ENCODE measurements around the gene FYB1. TPM values are rescaled to one million over a fixed set of nuclear protein-coding genes. Genes with fewer than 3 reads are reported as not detected.

FYB1 gene
- total RNA-seq, 1 experiment from 2014 or later: not detected

DNA sequence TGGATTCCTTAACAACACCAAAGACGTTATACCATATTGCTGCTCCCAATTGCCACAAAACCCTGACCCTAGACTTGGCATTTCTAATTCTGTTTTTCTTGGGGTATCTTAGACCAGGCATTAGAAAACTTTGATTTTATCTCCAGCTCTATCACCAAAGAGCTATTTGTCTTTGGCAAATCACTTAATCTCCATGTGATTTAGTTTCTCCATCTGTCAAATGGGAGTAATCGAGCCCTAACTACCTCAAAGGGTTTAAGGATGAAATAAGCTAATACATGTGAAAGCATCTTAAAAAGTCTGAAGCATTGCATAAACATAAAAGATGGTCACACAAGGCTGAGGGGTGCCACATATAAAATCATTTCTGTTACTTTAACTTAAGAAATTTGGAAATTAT, 60.6 kb downstream of the FYB1 start:
- no peak for DNase-seq (ENCODE audit: low read depth)

GRCh38 chr5:39158127-39158593, 61.2 kb downstream of the FYB1 start:
- DNase-seq (ENCODE audit: low read depth): peak; percentile 39

DNA sequence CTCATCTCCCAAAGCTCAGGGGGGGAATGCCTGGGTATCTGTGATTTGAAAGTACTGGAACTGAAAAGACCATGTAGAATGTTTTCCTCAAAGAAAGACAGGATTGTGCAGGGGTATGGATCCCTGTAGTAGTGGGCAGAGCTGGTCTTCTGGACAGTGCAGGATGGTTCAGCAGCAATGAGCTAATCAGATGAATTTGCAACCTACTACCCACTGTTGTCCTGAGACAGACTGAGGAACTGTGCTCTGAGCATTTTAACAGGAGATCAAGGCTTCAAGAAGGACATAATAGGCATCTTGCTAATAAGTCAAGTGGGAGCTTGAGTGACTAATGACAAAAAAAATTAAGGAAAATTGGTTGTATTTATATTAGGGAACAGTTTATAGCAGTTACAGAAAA, 61.7 kb downstream of the FYB1 start:
- no peak for DNase-seq (ENCODE audit: low read depth)

- DNase-seq (ENCODE audit: low read depth): no peak
Observed at GRCh38 chr5:39156082-39156481, 63.3 kb downstream of the FYB1 start.

- no peak for DNase-seq (ENCODE audit: low read depth)
Observed at GRCh38 chr5:39151745-39152144, 67.6 kb downstream of the FYB1 start.

DNA sequence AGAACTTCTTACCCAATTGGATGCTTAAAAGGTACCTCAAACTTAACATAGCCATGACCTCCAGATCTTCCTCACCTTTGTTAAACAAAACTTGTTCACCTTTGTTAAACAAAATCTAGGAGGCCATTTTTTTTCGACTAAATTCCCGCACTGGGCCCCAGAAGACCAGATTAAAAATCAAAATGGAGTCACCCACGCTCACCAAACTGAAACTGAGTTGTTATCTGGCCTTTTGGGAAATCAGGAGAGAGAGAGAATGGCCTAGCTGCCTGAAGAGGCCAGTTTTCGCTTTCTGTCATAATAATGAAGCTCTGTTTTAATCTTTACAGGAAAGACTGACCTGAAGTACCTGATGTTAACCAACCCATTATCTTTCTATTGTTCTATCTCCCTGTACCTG, 69.4 kb downstream of the FYB1 start:
- no peak for DNase-seq (ENCODE audit: low read depth)

- DNase-seq (ENCODE audit: low read depth): no peak
Observed at GRCh38 chr5:39148983-39149534, 70.3 kb downstream of the FYB1 start.

GRCh38 chr5:39146831-39147540, 72.4 kb downstream of the FYB1 start:
- DNase-seq (ENCODE audit: low read depth): no peak

DNA sequence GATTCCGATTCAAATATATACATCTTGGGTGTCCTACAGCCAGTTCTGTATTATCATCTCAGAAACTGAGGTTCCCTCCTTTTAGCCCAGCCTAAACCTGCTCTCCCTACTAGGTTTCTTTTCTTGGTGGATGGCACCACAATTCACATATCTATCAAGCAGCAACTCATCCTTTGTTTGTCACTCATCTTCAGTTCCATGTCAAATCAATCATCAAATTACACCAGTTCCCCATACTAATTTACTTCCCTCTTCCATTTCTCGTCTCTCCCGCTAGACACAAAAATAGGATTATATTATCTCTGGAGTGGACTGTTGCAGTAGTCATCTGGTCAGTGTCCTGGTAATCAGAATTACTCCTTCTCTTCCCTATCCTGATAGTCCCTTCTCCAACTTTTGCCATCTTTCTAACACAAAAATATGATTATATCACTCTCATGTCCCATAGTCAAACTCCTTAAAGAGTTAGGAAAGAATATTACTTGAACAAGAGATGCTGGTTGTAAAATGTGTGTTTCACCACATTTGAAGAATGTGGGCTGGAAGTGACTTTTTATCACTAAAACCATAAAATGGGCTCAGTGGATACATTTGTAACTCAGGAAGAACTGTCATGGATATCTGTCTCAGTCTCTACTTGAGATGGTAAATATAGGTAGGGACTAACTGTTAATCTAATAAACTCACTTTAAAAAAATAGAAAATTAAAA, 76.1 kb downstream of the FYB1 start:
- no peak for DNase-seq (ENCODE audit: low read depth)

DNA sequence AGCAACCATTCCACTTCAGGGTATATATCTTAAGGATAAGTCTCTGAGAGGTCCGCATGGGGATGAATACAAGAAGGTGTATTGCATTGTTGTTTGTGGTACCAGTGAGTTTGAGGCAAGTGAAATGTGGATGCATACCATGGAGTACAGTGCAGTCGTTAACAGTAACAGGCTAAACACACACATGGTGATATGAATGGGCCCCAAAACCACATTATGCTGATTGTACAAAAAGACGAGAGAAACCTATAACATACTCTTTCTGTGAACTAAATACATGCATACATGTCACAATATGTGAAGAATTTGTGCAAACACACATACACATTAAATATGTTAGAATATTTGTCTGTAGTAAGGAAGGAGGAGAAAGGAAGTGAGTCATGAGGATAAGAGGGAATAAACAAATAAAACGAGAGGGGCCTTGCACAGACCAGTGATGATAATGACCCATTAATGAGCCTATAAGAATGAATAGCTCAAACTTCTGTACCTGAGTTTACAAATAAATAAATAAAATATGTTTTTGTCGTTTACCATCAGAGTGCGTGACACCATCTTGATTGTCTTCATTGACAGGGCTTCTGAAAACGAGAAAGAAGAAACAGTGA, 78.7 kb downstream of the FYB1 start:
- DNase-seq (ENCODE audit: low read depth): peak; percentile 4

GRCh38 chr5:39138892-39139291, 80.5 kb downstream of the FYB1 start:
- DNase-seq (ENCODE audit: low read depth): peak; percentile 13

DNA sequence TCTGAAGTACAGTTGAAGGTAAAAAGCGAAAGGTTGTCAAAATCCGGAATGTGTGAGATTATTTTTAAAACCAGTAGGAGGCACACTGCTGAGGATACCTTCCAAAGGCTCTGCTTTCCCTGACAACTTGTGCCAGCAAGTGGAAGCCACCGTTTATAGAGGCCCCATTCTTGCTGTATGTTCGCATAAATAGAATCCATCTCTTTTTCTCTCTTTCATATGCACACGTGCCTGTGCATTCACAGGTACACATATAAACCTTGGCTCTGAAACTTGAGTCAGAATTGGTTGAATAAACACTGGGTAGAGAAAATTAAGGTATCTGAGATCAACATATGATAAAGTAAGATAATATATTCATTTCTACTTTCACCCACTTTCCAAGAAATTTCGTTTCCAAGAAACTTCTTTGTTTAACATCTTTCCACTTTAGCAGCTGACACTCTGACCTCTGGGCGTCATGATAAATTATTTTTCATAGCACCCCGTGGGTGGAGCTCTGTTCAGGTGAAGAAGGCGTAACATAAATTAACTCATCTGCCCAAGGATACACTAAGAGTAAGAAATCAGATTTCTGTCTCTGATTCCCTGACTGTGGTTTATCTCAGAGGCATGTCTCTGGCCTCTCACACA, 81.4 kb downstream of the FYB1 start:
- peak; percentile 3 for DNase-seq (ENCODE audit: low read depth)

- no peak for DNase-seq (ENCODE audit: low read depth)
Observed at GRCh38 chr5:39137391-39137790, 82.0 kb downstream of the FYB1 start.

DNA sequence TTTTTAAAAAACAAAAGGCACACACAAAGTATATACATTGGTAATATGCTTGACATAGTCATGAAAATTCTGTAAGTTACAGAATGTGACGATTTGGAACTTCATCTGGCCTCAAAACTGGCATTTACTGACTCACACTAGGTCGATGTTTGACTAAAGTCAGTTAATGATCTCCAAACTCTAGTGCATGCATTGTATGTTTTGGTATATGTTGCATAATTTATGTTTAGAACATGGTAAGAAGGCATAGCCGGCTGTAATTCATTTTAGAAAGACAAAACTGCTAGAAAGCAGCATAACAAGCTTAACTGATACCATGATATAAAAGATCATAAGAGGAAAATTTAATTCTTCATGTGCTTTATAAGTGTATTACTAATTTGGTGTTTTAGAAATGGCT, 86.6 kb downstream of the FYB1 start:
- no peak for DNase-seq (ENCODE audit: low read depth)

GRCh38 chr5:39132128-39132447, 87.3 kb downstream of the FYB1 start:
- no peak for DNase-seq (ENCODE audit: low read depth)

DNA sequence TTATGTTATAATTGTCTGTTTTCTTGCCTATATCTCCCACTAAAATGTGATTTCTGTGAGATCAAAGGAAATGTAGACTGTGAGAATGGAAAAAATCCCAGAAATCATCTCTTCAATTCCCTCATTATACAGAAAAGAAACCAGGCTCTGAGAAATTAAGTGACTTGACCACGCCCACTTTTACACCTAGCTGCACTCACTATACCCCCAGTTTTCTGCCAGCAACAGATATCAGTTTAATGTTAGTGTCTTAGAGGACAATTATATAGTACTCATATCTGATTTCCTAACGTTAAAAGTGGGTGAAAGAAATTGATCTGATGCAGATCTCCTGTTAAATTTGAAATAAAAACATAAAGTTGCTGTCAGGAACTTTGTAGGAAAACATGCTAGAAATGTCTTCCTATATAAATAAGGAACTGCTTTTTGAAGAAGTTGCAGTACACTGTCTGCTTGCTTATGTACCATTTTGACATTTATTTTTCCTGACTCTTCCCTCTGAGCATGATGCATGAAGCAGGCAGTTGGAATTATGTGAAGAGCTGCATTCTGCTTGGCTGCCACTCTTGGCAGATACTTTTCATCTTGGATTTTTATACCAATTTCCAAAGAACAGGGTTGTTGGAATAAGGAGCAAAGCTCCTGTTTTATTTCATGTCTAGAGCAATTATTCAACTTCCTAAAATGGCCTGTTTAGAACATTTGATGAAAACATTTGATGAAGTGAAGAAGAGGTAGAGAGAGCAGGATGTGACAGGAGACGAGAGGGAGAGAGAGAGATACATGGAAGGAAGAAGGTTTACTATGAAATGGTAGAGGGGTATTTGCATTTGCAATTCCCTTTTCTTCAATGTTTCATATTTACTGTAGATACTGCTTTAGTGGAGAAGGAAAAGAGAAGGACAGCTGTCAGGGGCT, 87.9 kb downstream of the FYB1 start:
- no peak for DNase-seq (ENCODE audit: low read depth)

DNA sequence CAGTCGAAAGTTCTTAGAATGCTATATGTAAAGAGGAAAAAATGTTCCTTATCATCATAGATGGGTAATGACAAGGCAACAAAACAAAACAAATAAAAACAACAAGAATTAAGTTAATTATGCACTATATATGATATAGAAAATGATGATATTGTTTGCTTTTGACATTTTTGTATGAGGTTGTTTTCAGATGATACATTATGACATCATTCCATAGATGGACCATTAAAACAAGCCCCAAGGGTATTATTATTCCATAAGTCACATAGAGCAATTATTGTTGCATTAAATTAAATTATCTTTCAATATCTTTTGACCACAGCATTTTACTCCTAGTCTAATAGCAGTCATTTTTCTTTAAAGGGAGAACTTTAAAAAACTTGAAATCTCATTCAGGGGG, 88.6 kb downstream of the FYB1 start:
- no peak for DNase-seq (ENCODE audit: low read depth)

DNA sequence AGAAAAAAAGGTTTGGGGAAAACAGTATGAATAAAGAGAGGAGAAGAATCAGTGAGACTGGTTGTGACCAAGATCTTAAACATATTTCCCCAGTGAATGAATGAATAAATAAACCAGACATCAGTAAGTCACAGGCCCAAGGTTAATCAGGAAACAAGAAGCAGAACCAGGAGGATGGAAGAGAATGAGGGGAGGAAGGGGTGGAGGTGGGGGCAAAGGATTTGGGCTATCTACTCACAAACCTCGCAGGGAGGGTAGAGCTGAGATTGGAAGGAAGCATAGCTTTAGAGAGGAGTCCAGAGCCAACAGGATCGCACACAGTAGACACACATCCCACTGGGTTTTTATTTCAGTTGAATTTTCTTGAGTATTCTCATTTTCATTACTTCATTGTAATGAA, 97.4 kb downstream of the FYB1 start:
- no peak for DNase-seq (ENCODE audit: low read depth)

- no peak for DNase-seq (ENCODE audit: low read depth)
Observed at GRCh38 chr5:39121315-39121714, 98.0 kb downstream of the FYB1 start.

GRCh38 chr5:39120052-39120420, 99.3 kb downstream of the FYB1 start:
- DNase-seq (ENCODE audit: low read depth): no peak

- peak; percentile 11 for DNase-seq (ENCODE audit: low read depth)
Observed at GRCh38 chr5:39119404-39120051, 99.8 kb downstream of the FYB1 start.
